HG03064 (cell line): ENCODE data around the gene ZNF253.
"Not testable (repeated sequence)": the region's sequence is repeated elsewhere in the genome, so short reads cannot be mapped to it uniquely, and the experiment has no call there.

Experiments
- ATAC-seq: cut with Tn5 transposase; IDR thresholded peaks from one replicate; pipeline ENCODE4 v1.9.1; 2021; ENCODE audit warnings: low read depth; ENCODE audit not compliant: unreplicated experiment

ZNF253 gene

DNA sequence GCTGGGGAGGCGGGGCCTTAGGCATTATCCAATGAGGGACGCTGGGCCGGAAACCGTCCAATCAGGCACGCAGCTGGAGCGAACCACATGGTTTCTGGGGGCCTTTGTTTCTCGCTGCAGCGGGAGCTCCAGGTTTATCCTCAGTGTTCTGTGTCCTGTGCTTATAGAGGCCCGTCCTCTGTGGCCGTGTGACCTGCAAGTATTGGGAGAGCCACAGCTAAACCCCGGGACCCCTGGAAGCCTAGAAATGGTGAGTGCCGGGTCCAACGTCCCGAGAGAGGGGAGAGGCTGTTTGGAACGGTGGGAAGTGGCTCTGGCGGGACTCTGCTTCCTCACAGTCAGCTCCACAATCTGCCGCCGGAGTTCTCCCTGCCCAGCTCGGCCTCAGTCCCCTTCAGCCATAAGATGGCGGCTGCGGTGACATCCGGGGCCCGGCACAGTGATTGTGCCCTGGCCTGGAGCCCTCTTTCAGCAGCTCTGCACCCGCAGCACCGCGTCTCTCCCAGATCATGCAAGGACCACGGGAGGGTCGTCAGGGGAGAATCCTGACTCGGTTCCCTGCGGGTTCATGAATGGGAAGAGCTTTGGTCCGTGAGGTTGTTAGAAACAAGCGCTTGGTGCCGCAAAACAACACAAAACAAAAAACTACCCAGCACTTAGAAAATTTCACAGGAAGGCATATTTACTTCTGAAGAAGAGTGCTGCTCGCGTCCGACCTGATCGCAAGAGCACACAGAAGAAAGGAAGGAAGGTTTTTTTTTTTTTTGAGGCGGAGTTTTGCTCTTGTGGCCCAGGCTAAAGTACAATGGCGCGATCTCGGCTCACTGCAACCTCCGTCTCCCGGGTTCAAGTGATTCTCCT lies at the start of gene ZNF253:
Gene ZNF253, plus strand, starts transcription at position 133 of the 861 bp plus-strand sequence. Its CDS starts 115 bp downstream, at position 248.
- ATAC-seq, result peak; percentile 91

- no peak for ATAC-seq
Observed at GRCh38 chr19:19816679-19817078, 49.0 kb upstream of the ZNF253 start.

- no peak for ATAC-seq
Observed at GRCh38 chr19:19817357-19817756, 48.3 kb upstream of the ZNF253 start.

DNA sequence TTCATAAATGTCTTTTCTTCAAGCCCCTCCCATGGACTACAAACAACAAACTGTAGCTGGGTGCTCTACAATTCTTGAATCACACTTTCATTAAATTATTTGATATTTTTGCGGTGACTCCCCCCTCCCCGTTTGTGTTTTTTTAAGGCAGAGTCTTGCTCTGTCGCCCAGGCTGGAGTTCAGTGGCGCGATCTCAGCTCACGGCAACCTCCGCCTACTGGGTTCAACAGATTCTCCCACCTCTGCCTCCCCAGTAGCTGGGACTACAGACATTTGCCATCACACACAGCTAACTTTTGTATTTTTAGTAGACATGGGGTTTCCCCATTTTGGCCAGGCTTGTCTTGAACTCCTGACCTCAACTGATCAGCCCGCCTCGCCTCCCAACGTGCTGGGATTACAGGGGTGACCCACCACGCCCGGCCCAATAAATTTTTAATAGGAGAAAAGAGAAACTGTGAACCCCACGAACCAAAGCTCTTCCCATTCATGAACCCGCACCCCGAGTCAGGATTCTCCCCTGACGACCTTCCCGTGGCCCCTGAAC lies 44.8 kb upstream of the ZNF253 start:
- ATAC-seq, result no peak

- peak; percentile 83 for ATAC-seq
Observed at GRCh38 chr19:19821366-19821951, 44.2 kb upstream of the ZNF253 start, which contains the start of gene ZNF506. Gene ZNF506 (minus strand): TSS chr19:19821750. CDS start chr19:19821603, 147 bp downstream.

- ATAC-seq, result not testable (repeated sequence)
Observed at GRCh38 chr19:19821976-19822375, 43.7 kb upstream of the ZNF253 start.

GRCh38 chr19:19823916-19824315 lies 41.8 kb upstream of the ZNF253 start:
- ATAC-seq, result no peak

DNA sequence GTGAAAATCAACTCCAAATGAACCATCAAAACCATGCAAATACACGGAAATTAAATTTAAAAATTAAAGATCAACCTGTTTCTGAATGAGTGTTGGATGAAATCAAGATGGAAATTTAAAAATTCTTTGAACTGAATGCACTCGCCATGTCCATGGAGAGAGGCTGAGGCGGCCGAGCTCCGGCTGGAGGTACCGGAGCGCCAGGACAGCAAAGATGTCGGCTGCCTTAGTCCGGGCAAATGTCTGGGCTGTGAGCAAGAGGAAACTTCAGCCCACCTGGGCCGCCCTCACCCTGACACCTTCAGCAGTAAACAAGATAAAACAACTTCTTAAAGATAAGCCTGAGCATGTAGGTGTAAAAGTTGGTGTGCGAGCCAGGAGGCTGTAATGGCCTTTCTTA lies 38.8 kb upstream of the ZNF253 start:
- no peak for ATAC-seq

DNA sequence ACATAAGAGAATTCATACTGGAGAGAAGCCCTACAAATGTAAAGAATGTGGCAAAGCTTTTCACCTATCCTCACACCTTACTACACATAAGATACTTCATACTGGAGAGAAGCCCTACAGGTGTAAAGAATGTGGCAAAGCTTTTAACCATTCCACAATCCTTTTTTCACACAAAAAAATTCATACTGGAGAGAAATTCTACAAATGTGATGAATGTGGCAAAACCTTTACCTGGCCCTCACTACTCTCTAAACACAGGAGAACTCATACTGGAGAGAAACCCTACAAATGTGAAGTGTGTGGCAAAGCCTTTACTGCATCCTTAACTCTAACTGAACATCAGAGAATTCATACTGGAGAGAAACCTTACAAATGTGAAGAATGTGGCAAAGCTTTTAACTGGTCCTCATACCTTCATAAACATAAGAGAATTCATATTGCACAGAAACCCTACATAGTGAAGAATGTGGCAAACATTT lies 30.1 kb upstream of the ZNF253 start:
- no peak for ATAC-seq

GRCh38 chr19:19847781-19848180 lies 17.9 kb upstream of the ZNF253 start:
- no peak for ATAC-seq

- ATAC-seq, result no peak
Observed at GRCh38 chr19:19849056-19849455, 16.6 kb upstream of the ZNF253 start.

DNA sequence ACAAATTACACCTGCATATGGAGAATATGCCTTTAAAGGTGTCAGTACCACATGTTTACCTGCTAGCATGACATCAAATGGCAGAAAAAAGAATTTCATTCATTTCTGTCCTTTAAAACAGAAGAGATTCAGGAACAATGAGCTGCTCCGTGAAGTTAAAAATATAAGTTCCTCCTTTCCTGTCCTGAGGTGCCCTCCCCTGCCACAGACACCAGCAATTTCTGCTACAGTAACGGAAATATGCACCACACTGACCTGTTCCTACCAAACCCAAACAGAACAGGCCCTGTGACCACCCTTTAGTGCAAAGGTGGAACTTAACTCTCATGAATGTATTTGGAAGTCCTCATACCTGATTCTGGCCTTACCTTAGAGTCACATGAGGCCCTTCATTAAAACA lies 13.9 kb upstream of the ZNF253 start:
- not testable (repeated sequence) for ATAC-seq

DNA sequence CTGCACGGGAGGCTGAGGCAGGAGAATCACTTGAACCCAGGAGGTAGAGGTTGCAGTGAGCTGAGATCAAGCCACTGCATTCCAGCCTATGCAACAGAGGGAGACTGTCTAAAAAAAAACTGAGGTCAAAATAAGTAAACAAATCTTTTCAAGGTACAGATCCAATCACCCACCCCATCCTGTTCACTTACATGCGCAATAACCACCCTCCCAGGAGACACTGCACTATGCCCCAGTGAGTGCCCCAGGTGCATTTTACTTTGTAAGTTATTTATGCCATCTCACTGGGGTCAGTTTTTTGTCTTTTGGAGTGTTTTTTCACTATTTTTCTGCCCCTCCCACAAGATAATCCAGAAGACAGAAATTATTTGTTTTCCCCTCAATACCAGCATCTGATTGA lies 6.9 kb upstream of the ZNF253 start:
- no peak for ATAC-seq

GRCh38 chr19:19860756-19861390 lies 4.8 kb upstream of the ZNF253 start:
- ATAC-seq, result no peak

DNA sequence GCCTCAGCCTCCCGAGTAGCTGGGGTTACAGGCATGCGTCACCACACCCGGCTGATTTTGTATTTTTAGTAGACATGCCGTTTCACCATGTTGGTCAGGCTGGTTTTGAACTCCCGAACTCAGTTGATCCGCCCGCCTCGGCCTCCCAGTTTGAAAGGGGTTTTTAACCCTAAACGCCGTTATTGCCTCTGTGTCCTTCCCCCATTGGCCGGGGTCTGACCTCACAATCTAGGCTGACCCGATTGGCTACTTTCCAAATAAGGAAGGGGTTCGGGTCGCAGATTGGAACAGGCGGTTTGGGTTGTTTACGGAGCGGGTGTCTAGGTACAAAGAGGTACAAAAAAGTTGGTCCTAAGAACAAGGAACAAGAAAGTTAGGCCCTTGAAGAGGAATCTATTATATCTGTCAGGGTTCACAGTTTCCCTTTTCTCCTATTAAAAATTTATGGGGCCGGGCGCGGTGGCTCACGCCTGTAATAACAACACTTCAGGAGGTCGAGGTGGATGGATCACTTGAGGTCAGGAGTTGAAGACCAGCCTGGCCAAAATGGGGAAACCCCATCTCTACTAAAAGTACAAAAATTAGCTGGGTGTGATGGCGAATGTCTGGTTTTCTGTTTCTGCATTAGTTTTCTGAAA lies 1.0 kb downstream of the ZNF253 start:
- ATAC-seq, result no peak

DNA sequence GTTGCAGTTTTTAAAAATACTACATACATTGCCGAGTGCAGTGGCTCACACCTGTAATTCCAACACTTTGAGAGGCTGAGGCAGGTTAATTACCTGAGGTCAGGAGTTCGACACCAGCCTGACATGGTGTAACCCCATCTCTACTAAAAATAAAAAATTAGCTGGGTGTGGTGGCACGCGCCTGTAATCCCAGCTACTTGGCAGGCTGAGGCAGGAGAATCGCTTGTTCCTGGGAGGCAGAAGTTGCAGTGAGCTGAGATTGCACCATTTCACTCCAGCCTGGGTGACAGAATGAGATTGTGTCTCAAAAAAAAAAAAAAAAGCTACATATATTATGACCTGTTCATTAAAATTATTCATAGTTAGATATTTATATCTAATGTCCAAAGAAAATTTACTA lies 4.4 kb downstream of the ZNF253 start:
- not testable (repeated sequence) for ATAC-seq

GRCh38 chr19:19871932-19872331 lies 6.2 kb downstream of the ZNF253 start:
- no peak for ATAC-seq

GRCh38 chr19:19873381-19873780 lies 7.7 kb downstream of the ZNF253 start:
- no peak for ATAC-seq

GRCh38 chr19:19877724-19878123 lies 12.0 kb downstream of the ZNF253 start:
- no peak for ATAC-seq

GRCh38 chr19:19884583-19884982 lies 18.9 kb downstream of the ZNF253 start:
- ATAC-seq, result no peak
